Peyer's patch (tissue), 4 donors: ENCODE data around the gene SCART1.

Experiments used
- POLR2A ChIP-seq, 2 donors: fragments of 450-650 bp; IDR thresholded peaks; one replicate each; pipeline ENCODE4 v1.5.1; 2017; ENCODE audit warnings: antibody characterized with exemption in 2 of 2, mild to moderate bottlenecking in 2 of 2, moderate library complexity in 2 of 2
- TF ChIP-seq, protein P1 (sequence below), 6 experiments: fragments of 450-650 bp in 4 of 6; fragments of 200-600 bp in 2 of 6; sonication (generic) in 1 of 6; IDR thresholded peaks; one replicate each; pipeline ENCODE4 v1.5.1; 2017 to 2019; ENCODE audit warnings: antibody characterized with exemption in 6 of 6, mild to moderate bottlenecking in 3 of 6, moderate library complexity in 1 of 6

DNA sequence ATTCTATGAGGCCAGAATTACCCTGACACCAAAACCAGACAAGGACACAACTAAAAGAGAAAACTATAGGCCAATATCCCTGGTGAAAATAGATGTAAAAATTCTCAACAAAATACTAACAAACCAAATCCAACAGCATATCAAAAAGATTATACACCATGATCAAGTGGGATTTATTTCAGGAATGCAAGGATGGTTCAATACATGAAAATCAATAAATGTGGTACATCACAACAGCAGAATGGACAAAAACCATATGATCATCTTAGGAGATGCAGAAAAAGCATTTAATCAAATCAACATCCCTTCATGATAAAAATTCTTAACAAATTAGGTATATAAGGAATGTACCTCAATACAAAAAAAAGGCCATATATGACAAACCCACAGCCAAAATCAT lies 5.6 kb upstream of the SCART1 start:
- TF ChIP-seq POLR2A (IDR thresholded peaks at IDR 0.05) = no peak
- TF ChIP-seq, protein P1, sequence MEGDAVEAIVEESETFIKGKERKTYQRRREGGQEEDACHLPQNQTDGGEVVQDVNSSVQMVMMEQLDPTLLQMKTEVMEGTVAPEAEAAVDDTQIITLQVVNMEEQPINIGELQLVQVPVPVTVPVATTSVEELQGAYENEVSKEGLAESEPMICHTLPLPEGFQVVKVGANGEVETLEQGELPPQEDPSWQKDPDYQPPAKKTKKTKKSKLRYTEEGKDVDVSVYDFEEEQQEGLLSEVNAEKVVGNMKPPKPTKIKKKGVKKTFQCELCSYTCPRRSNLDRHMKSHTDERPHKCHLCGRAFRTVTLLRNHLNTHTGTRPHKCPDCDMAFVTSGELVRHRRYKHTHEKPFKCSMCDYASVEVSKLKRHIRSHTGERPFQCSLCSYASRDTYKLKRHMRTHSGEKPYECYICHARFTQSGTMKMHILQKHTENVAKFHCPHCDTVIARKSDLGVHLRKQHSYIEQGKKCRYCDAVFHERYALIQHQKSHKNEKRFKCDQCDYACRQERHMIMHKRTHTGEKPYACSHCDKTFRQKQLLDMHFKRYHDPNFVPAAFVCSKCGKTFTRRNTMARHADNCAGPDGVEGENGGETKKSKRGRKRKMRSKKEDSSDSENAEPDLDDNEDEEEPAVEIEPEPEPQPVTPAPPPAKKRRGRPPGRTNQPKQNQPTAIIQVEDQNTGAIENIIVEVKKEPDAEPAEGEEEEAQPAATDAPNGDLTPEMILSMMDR (IDR thresholded peaks at IDR 0.05) = no peak
